Measurements from ENCODE around the gene CCDC33. TPM values are rescaled to one million over a fixed set of nuclear protein-coding genes. Genes with fewer than 3 reads are reported as not detected.

Gene CCDC33
- total and polyA plus RNA-seq, 10 of the 15 experiments (the other 5 are each of a cell fraction or from before 2014, with no cell fraction given), result 0.57 to 5.8 (median 4.3) TPM

- Histone ChIP-seq H3K79me2 (ENCODE audit: control insufficient read depth, insufficient read depth, low read length) (no peaks in the 10 kb centered on the region), H3K4me1 (ENCODE audit: control insufficient read depth, insufficient read depth, low read length) (no peaks in the 10 kb centered on the region; the same call in 1 of the 2 replicates), H3K4me2 (ENCODE audit: control insufficient read depth, insufficient read depth) (no peak overlapping the region), H3K27ac (ENCODE audit: control insufficient read depth, insufficient read depth) (no peak overlapping the region), H3K9me3 (replicated peaks; ENCODE audit: control insufficient read depth, insufficient read depth, low read length) (no peaks in the 10 kb centered on the region), H3K9ac (ENCODE audit: control insufficient read depth, insufficient read depth, low read length) (no peak overlapping the region), H3K4me3 (no peak overlapping the region), H4K20me1 (ENCODE audit: control insufficient read depth, insufficient read depth) (no peaks in the 10 kb centered on the region), H3K36me3 (ENCODE audit: control insufficient read depth in 2 of 2, insufficient read depth in 2 of 2, low read length in 1 of 2) (no peaks in the 10 kb centered on the region), H3K27me3 (replicated peaks in 1 of 2; ENCODE audit: control insufficient read depth in 2 of 2, insufficient read depth in 2 of 2, low read length in 1 of 2) (peaks cover 2% of the 10 kb centered on the region in 2 experiments; a peak in 2 of 4 replicates), H2AFZ (ENCODE audit: control insufficient read depth, low read depth, low read length) (no peak overlapping the region)
- 27% methylated on average over 7 of the region's 7 CpGs for WGBS (ENCODE audit: insufficient coverage, insufficient replicate concordance, low lambda C conversion rate, missing lambda C conversion rate)
- ChIA-PET CTCF (no interaction called here), POLR2A (no interaction called here), RAD21 (ENCODE audit: unreplicated experiment) (no interaction called here), SMC1A (ENCODE audit: uncharacterized antibody, unreplicated experiment) (no interaction called here)
- no peak for FAIRE-seq
- BruUV-seq (replicated peaks), result no TSS peak
- in situ Hi-C loops (cut with MboI), result no loop called here
- no peak for DNase-seq (ENCODE audit: low read depth, low spot score)
- ATAC-seq, result no peak
- intact Hi-C loops (cut with micrococcal nuclease; ENCODE audit: unreplicated experiment), result no loop called here
- TF ChIP-seq PKNOX1 (IDR thresholded peaks at IDR 0.05) (no peak), SP1 (IDR thresholded peaks at IDR 0.05; ENCODE audit: low read depth, low read length) (no peak), NFYA (IDR thresholded peaks at IDR 0.05; ENCODE audit: borderline replicate concordance, low read depth, low read length) (no peak), DPF2 (IDR thresholded peaks at IDR 0.05) (no peak), RELB (IDR thresholded peaks at IDR 0.05; ENCODE audit: low read depth) (no peak), POLR2AphosphoS5 (IDR thresholded peaks at IDR 0.05; ENCODE audit: low read length) (no peak), SUZ12 (IDR thresholded peaks at IDR 0.05; ENCODE audit: unreplicated experiment) (no peak), CUX1 (IDR thresholded peaks at IDR 0.05; ENCODE audit: insufficient replicate concordance, low read depth, low read length) (no peak), REST (IDR thresholded peaks at IDR 0.05; ENCODE audit: low read depth, low read length) (no peak), SKIL (IDR thresholded peaks at IDR 0.05; ENCODE audit: low read depth, poor library complexity, severe bottlenecking) (no peak)
Observed at GRCh38 chr15:74283368-74283767, 47.2 kb downstream of the CCDC33 start.

Data from GM12878 (cell line).